Ectodermal cell (in vitro differentiated cells): Measurements from ENCODE around the gene PEAK3.

Experiments
- H3K27ac ChIP-seq: 2 replicates; pipeline ENCODE4 v1.7.0; 2013; ENCODE audit warnings: mild to moderate bottlenecking, low read depth, low read length; ENCODE audit not compliant: insufficient read depth, poor library complexity, severe bottlenecking
- H3K27me3 ChIP-seq: 2 replicates; pipeline ENCODE4 v1.7.0; 2013; ENCODE audit warnings: mild to moderate bottlenecking, low read length; ENCODE audit not compliant: insufficient read depth, control insufficient read depth, poor library complexity, severe bottlenecking
- H3K36me3 ChIP-seq: one replicate; pipeline ENCODE4 v1.7.0; 2013; ENCODE audit warnings: low read length; ENCODE audit not compliant: control insufficient read depth, insufficient read depth
- H3K4me1 ChIP-seq: one replicate; pipeline ENCODE4 v1.7.0; 2013; ENCODE audit warnings: low read length; ENCODE audit not compliant: control insufficient read depth, insufficient read depth
- H3K4me3 ChIP-seq: 2 replicates; pipeline ENCODE4 v1.7.0; 2013; ENCODE audit warnings: low read depth, low read length, control low read depth; ENCODE audit not compliant: insufficient read depth
- H3K9me3 ChIP-seq: 2 replicates; pipeline ENCODE4 v1.7.0; 2013; ENCODE audit warnings: mild to moderate bottlenecking, low read length, moderate library complexity; ENCODE audit not compliant: control insufficient read depth
- WGBS, 2 experiments: methylation state at CpG; one replicate each; pipeline ENCODE4 v1.1.7; 2013; ENCODE audit warnings: missing lambda C conversion rate in 2 of 2; 5-methylcytosine and 5-hydroxymethylcytosine counted together

PEAK3 gene

GRCh38 chr19:2305452-2306280 is 23.7 kb upstream of the PEAK3 start:
- Histone ChIP-seq H3K4me3 (no peak overlapping the region), H3K4me1 (no peaks in the 10 kb centered on the region), H3K27ac (no peak overlapping the region), H3K9me3 (no peaks in the 10 kb centered on the region), H3K36me3 (no peaks in the 10 kb centered on the region), H3K27me3 (peaks cover 34% of the 10 kb centered on the region)
- 79% methylated on average over 18 to 19 of the region's 19 CpGs for WGBS, 2 experiments

- Histone ChIP-seq H3K4me3 (no peak overlapping the region), H3K27me3 (peaks cover 29% of the 10 kb centered on the region), H3K27ac (no peak overlapping the region), H3K4me1 (no peaks in the 10 kb centered on the region), H3K36me3 (no peaks in the 10 kb centered on the region), H3K9me3 (no peaks in the 10 kb centered on the region)
- 90 to 91% methylated on average over 26 of the region's 26 CpGs for WGBS, 2 experiments
Observed at GRCh38 chr19:2303211-2303798, 21.3 kb upstream of the PEAK3 start.

- Histone ChIP-seq H3K27ac (no peak overlapping the region), H3K4me1 (no peaks in the 10 kb centered on the region), H3K36me3 (no peaks in the 10 kb centered on the region), H3K4me3 (no peak overlapping the region), H3K9me3 (no peaks in the 10 kb centered on the region), H3K27me3 (peaks cover 23% of the 10 kb centered on the region)
- WGBS, 2 experiments, result 34% methylated on average over 62 of the region's 62 CpGs
Observed at GRCh38 chr19:2302319-2303210, 20.6 kb upstream of the PEAK3 start.

GRCh38 chr19:2300533-2300932 is 18.6 kb upstream of the PEAK3 start:
- WGBS, 2 experiments, result 90 to 91% methylated on average over 17 of the region's 17 CpGs

GRCh38 chr19:2296141-2296540 is 14.2 kb upstream of the PEAK3 start:
- 89 to 90% methylated on average over 16 of the region's 16 CpGs for WGBS, 2 experiments
- H3K27me3 ChIP-seq, result peaks cover 50% of the 10 kb centered on the region
- H3K9me3 ChIP-seq, result no peaks in the 10 kb centered on the region
- H3K4me3 ChIP-seq, result no peak overlapping the region
- H3K4me1 ChIP-seq, result no peaks in the 10 kb centered on the region
- no peaks in the 10 kb centered on the region for H3K36me3 ChIP-seq
- no peak overlapping the region for H3K27ac ChIP-seq

More at GRCh38 chr19:2300533-2300932, 18.6 kb upstream of the PEAK3 start:
- H3K9me3 ChIP-seq, result no peaks in the 10 kb centered on the region
- H3K27ac ChIP-seq, result no peak overlapping the region
- H3K27me3 ChIP-seq, result peaks cover 17% of the 10 kb centered on the region
- no peak overlapping the region for H3K4me3 ChIP-seq
- H3K36me3 ChIP-seq, result no peaks in the 10 kb centered on the region
- H3K4me1 ChIP-seq, result no peaks in the 10 kb centered on the region

GRCh38 chr19:2294687-2295335 is 12.8 kb upstream of the PEAK3 start:
- peaks cover 63% of the 10 kb centered on the region for H3K27me3 ChIP-seq
- H3K9me3 ChIP-seq, result no peaks in the 10 kb centered on the region
- peaks cover 3% of the 10 kb centered on the region for H3K4me1 ChIP-seq
- H3K4me3 ChIP-seq, result no peak overlapping the region
- no peak overlapping the region for H3K27ac ChIP-seq
- no peaks in the 10 kb centered on the region for H3K36me3 ChIP-seq
- WGBS, 2 experiments, result 86% methylated on average over 26 of the region's 26 CpGs

GRCh38 chr19:2291185-2291751 is 9.3 kb upstream of the PEAK3 start:
- no peaks in the 10 kb centered on the region for H3K9me3 ChIP-seq
- H3K4me3 ChIP-seq, result peak overlapping the region; percentile 22
- peaks cover 5% of the 10 kb centered on the region for H3K4me1 ChIP-seq
- H3K36me3 ChIP-seq, result no peaks in the 10 kb centered on the region
- no peak overlapping the region for H3K27ac ChIP-seq
- H3K27me3 ChIP-seq, result peaks cover 98% of the 10 kb centered on the region
- 2% methylated on average over 67 of the region's 67 CpGs for WGBS, 2 experiments

- Histone ChIP-seq H3K27ac (no peak overlapping the region), H3K4me1 (peaks cover 5% of the 10 kb centered on the region), H3K27me3 (peaks cover 99% of the 10 kb centered on the region), H3K9me3 (no peaks in the 10 kb centered on the region), H3K36me3 (no peaks in the 10 kb centered on the region), H3K4me3 (peak overlapping the region; percentile 22)
- 6 to 7% methylated on average over 82 of the region's 82 CpGs for WGBS, 2 experiments
Observed at GRCh38 chr19:2290441-2291184, 8.6 kb upstream of the PEAK3 start.

GRCh38 chr19:2289714-2290435 is 7.9 kb upstream of the PEAK3 start:
- H3K27me3 ChIP-seq, result peaks cover 97% of the 10 kb centered on the region
- H3K36me3 ChIP-seq, result no peaks in the 10 kb centered on the region
- H3K4me1 ChIP-seq, result peaks cover 5% of the 10 kb centered on the region
- H3K4me3 ChIP-seq, result no peak overlapping the region
- no peak overlapping the region for H3K27ac ChIP-seq
- no peaks in the 10 kb centered on the region for H3K9me3 ChIP-seq
- WGBS, 2 experiments, result 4 to 5% methylated on average over 74 of the region's 74 CpGs
